PC-3 (cell line): ENCODE results near the gene FOXP4. TPM values are rescaled to one million over a fixed set of nuclear protein-coding genes. Genes with fewer than 3 reads are reported as not detected.

ENCODE experiments used
- ATAC-seq: fragments of 200-7000 bp; cut with Tn5 transposase; 2 replicates; pipeline ENCODE4 v1.9.1; 2020; ENCODE audit warnings: mild to moderate bottlenecking, moderate library complexity
- BruUV-seq: library from RNA; stranded (reverse); fragments of 400-500 nt; replicated peaks from 2 replicates; lab custom pipeline; 2021; lab: Mats Ljungman, UMichigan
- CTCF ChIA-PET: fragments of 300-600 bp; sonication (Branson Sonifier 250); formaldehyde crosslinking; loops from one replicate; lab custom pipeline; 2022; ENCODE audit warnings: antibody characterized with exemption; lab: Charles Lee
- POLR2A ChIA-PET: fragments of 300-600 bp; sonication (Branson Sonifier 250); formaldehyde crosslinking; loops from one replicate; lab custom pipeline; 2022; ENCODE audit warnings: antibody characterized with exemption; ENCODE audit not compliant: unreplicated experiment; lab: Charles Lee
- DNase-seq: peaks from one replicate; pipeline ENCODE4 v3.0.0-alpha.2; 2015
- H2AFZ ChIP-seq: fragments of 300-600 bp; sonication (generic); 2 replicates; pipeline ENCODE4 v1.6.0; 2016; ENCODE audit warnings: antibody characterized with exemption, low read length
- H3F3A ChIP-seq: fragments of 300-600 bp; sonication (generic); one replicate; pipeline ENCODE4 v1.6.0; 2017; ENCODE audit warnings: antibody characterized with exemption, low read length, control low read depth, mild to moderate bottlenecking; ENCODE audit not compliant: unreplicated experiment
- H3K27ac ChIP-seq: fragments of 300-600 bp; sonication (generic); 2 replicates; pipeline ENCODE4 v1.5.1; 2016; ENCODE audit warnings: mild to moderate bottlenecking, low read length
- H3K27me3 ChIP-seq: fragments of 300-600 bp; sonication (generic); 2 replicates; pipeline ENCODE4 v1.6.1; 2016; ENCODE audit warnings: low read length, mixed read lengths
- H3K36me3 ChIP-seq: fragments of 300-600 bp; sonication (generic); 2 replicates; pipeline ENCODE4 v1.6.1; 2016; ENCODE audit warnings: low read depth, mixed run types, low read length, mixed read lengths
- H3K4me1 ChIP-seq: fragments of 300-600 bp; sonication (generic); 2 replicates; pipeline ENCODE4 v1.5.1; 2016; ENCODE audit warnings: low read length; ENCODE audit not compliant: insufficient read depth
- H3K4me2 ChIP-seq: fragments of 300-600 bp; sonication (generic); 2 replicates; pipeline ENCODE4 v1.6.0; 2016; ENCODE audit warnings: low read length
- H3K4me3 ChIP-seq: fragments of 300-600 bp; sonication (generic); 2 replicates; pipeline ENCODE4 v1.5.1; 2016; ENCODE audit warnings: mild to moderate bottlenecking, low read length, mixed read lengths
- H3K79me2 ChIP-seq: fragments of 300-600 bp; sonication (generic); 2 replicates; pipeline ENCODE4 v1.6.1; 2017; ENCODE audit warnings: low read length, mixed read lengths
- H3K9ac ChIP-seq: fragments of 300-600 bp; sonication (generic); 2 replicates; pipeline ENCODE4 v1.6.0; 2016; ENCODE audit warnings: mild to moderate bottlenecking, low read length
- H3K9me2 ChIP-seq: fragments of 300-600 bp; sonication (generic); replicated peaks from 2 replicates; pipeline ENCODE4 v1.6.1; 2016; ENCODE audit warnings: mixed run types, low read length, mixed read lengths
- H3K9me3 ChIP-seq: fragments of 300-600 bp; sonication (generic); 2 replicates; pipeline ENCODE4 v1.6.1; 2016; ENCODE audit warnings: low read length, mixed read lengths
- H4K20me1 ChIP-seq: fragments of 300-600 bp; sonication (generic); 2 replicates; pipeline ENCODE4 v1.6.1; 2016; ENCODE audit warnings: low read length, mixed read lengths
- EZH2 ChIP-seq: fragments of 300-600 bp; sonication (generic); IDR thresholded peaks from one replicate; pipeline ENCODE4 v1.6.1; 2017; ENCODE audit warnings: antibody characterized with exemption, mild to moderate bottlenecking, low read length; ENCODE audit not compliant: unreplicated experiment
- EZH2phosphoT487 ChIP-seq: fragments of 300-600 bp; sonication (generic); IDR thresholded peaks from 2 replicates; pipeline ENCODE4 v1.6.1; 2018; ENCODE audit warnings: mild to moderate bottlenecking, antibody characterized with exemption, low read length, borderline replicate concordance
- intact Hi-C: fragments of 100-400 bp; cut with micrococcal nuclease; formaldehyde crosslinking; loops from 2 replicates; pipeline ENCODE4 v1.9.0; 2023
- total RNA-seq: library from RNA; depleted of rRNA; stranded (reverse); fragments of >200 nt; gene quantifications from 2 replicates; pipeline ENCODE4 v1.2.3, GENCODE V29; 2014
- TF ChIP-seq, protein P1 (sequence below): fragments of 300-600 bp; sonication (generic); conservative IDR thresholded peaks from 2 replicates; pipeline ENCODE4 v1.5.1; 2017; ENCODE audit warnings: antibody characterized with exemption, low read depth, mild to moderate bottlenecking, low read length

Gene FOXP4
- total RNA-seq, 1 experiment from 2014 or later = 6.7 TPM

DNA sequence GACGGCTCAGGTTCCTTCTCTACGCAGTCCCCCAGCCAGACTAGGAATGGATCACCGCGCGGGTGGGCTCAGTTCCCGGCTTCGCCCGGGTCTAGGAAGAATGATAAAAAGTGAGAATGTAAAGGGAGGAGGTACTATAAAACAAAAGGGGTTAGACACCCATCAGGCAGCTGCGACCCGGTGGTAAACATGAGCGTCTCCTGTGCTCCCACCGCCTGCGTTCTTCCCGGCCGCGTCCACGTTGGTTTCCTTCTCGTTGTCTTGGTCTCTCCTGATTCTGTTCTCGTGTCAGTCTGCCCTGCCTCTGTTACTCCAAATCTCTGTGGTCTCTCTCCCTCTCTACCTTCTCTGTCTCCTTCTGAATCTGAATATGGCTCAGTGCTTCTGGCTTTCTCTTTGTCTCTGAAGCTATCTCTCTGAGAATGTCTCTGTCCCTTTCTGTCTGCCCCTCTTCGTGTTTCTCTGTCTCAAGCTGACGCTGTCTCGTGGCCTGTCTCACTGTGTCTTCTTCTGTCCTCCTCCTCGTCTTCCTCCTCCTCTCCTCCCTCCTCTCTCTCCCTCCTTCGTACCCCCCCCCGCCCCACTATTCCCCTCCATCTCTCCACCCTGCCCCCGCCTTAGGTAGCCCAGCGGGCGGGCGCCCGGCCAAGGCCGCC, 41.6 kb upstream of the FOXP4 start:
- ChIA-PET POLR2A (no interaction called here), CTCF (no interaction called here)
- Histone ChIP-seq H3K4me1 (peaks cover 14% of the 10 kb centered on the region), H3K9me2 (no peaks in the 10 kb centered on the region), H3K4me3 (peak overlapping the region; percentile 71), H2AFZ (peak overlapping the region; percentile 84), H3F3A (no peaks in the 10 kb centered on the region), H3K4me2 (peak overlapping the region; percentile 86), H3K9me3 (no peaks in the 10 kb centered on the region), H3K27me3 (peaks cover 29% of the 10 kb centered on the region), H3K27ac (no peak overlapping the region), H3K79me2 (no peaks in the 10 kb centered on the region), H3K36me3 (no peaks in the 10 kb centered on the region), H3K9ac (no peak overlapping the region), H4K20me1 (no peaks in the 10 kb centered on the region)
- intact Hi-C loops = no loop called here
- TF ChIP-seq, protein P1, sequence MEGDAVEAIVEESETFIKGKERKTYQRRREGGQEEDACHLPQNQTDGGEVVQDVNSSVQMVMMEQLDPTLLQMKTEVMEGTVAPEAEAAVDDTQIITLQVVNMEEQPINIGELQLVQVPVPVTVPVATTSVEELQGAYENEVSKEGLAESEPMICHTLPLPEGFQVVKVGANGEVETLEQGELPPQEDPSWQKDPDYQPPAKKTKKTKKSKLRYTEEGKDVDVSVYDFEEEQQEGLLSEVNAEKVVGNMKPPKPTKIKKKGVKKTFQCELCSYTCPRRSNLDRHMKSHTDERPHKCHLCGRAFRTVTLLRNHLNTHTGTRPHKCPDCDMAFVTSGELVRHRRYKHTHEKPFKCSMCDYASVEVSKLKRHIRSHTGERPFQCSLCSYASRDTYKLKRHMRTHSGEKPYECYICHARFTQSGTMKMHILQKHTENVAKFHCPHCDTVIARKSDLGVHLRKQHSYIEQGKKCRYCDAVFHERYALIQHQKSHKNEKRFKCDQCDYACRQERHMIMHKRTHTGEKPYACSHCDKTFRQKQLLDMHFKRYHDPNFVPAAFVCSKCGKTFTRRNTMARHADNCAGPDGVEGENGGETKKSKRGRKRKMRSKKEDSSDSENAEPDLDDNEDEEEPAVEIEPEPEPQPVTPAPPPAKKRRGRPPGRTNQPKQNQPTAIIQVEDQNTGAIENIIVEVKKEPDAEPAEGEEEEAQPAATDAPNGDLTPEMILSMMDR = no peak
- ATAC-seq = peak; percentile 29
- BruUV-seq = no TSS peak
- DNase-seq = peak; percentile 3

DNA sequence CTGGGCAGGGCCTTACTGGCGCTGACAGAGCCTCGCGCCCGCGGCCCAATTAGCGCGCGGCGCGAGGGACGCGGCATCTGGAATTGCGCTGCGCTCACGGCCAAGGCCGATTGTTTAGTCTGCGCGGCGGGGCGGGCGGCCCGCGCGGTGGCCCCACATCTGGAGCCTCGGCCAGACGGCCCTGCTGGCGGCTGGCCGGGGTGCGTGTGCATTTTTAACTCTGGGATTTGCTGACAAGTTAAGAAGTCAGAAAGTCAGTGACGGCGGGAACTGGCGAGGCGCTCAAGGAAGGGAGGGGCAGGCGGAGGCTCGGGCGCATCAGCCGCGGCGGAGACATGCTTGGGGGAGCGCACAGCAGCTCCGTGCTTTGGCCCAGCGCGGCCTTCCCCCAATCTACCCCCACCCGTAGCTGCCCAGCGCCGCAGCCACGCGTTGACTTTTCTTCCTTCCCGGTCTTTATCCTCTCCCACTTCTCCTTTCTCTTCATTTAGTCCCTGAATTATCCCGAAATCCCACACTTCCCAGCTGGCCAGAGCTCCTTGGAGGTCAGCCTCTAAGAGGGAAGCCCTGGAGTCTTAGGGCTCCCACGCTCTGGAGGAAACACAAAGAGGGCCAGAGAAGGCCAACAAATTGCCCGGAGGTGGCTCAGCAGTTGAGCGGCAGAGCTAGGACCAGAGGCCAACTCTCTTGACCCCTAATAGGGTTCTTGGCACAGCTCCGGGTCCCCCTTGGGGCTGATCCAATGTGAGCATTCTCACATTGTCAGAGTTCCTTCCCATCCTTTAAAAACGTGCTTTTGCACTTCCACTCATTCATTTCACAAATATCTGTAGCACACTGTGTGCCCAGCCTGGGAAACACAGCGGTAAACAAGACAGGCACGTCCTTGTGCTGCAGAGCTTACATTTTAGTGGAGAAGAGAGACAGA, 40.8 kb upstream of the FOXP4 start:
- POLR2A ChIA-PET = no interaction called here
- peaks cover 29% of the 10 kb centered on the region for H3K27me3 ChIP-seq
- no peaks in the 10 kb centered on the region for H3K9me2 ChIP-seq
- H2AFZ ChIP-seq = peak overlapping the region; percentile 77
- intact Hi-C loops = no loop called here
- peak overlapping the region; percentile 71 for H3K4me3 ChIP-seq
- no peaks in the 10 kb centered on the region for H4K20me1 ChIP-seq
- BruUV-seq = no TSS peak
- TF ChIP-seq, protein P1 = no peak
- peak; percentile 63 for TF ChIP-seq EZH2
- H3K4me2 ChIP-seq = peak overlapping the region; percentile 86
- CTCF ChIA-PET = no interaction called here
- H3K9ac ChIP-seq = no peak overlapping the region
- peaks cover 14% of the 10 kb centered on the region for H3K4me1 ChIP-seq
- ATAC-seq (peak; percentile 36; the same call in 1 of the 2 replicates), DNase-seq (peak; percentile 27)
- H3F3A ChIP-seq = no peaks in the 10 kb centered on the region
- H3K9me3 ChIP-seq = no peaks in the 10 kb centered on the region
- H3K79me2 ChIP-seq = no peaks in the 10 kb centered on the region
- H3K27ac ChIP-seq = no peak overlapping the region
- H3K36me3 ChIP-seq = no peaks in the 10 kb centered on the region

DNA sequence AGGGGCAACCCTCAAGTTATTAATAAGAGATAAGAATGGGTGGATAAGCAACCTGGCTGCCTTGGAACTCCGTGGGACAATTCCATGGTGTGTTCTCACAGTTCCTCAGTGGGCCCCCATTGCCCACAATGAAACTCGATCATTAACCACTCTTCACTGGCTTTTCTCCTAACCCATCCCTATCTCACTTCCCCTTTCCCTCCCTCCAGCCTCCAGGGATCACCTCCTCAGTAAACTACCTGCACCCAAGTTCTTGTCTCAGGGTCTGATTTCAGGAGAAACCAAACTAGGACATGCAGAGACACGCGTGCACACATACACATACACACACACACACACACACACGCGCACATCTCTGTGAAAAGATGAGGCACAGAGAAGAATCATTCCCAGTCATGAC, 37.7 kb upstream of the FOXP4 start:
- ChIA-PET CTCF (no interaction called here), POLR2A (no interaction called here)
- Histone ChIP-seq H3K9ac (no peak overlapping the region), H2AFZ (no peak overlapping the region), H3K36me3 (no peaks in the 10 kb centered on the region), H3K79me2 (no peaks in the 10 kb centered on the region), H4K20me1 (no peaks in the 10 kb centered on the region), H3K9me3 (no peaks in the 10 kb centered on the region), H3K27ac (no peak overlapping the region), H3K4me1 (peaks cover 14% of the 10 kb centered on the region), H3K4me3 (no peak overlapping the region), H3K9me2 (no peaks in the 10 kb centered on the region), H3K4me2 (no peak overlapping the region), H3F3A (no peaks in the 10 kb centered on the region), H3K27me3 (peaks cover 36% of the 10 kb centered on the region)
- ATAC-seq (no peak), DNase-seq (no peak)
- intact Hi-C loops = no loop called here
- no TSS peak for BruUV-seq
- TF ChIP-seq, protein P1 = no peak
- TF ChIP-seq EZH2 (no peak), EZH2phosphoT487 (no peak)
